NCI-H1436 (cell line): Measurements from ENCODE around the gene IDE.

Source experiments
- DNase-seq: peaks from one replicate; lab custom pipeline; 2025; lab: John Stamatoyannopoulos, UW

The IDE gene

GRCh38 chr10:92567952-92568600, 5.8 kb downstream of the IDE start:
- no peak for DNase-seq

DNA sequence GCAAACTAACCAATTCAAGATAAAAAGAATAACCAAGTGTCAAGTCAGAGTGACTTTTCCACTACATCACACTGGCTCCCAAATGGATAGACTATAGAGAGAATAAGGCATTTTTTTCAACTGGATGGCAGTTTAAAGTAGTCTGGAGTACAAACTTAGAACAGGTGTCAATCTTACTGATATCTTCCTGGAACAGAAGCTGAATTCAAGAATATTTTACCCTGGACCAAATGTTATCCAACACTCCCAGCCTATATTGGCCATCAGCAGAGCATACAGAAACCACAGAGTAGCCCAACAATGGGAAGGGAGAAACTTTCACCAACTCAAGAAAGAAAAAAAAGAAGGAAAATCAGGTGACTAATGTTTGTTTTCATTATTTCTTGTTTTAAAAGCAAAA, 11.5 kb downstream of the IDE start:
- DNase-seq: no peak

DNA sequence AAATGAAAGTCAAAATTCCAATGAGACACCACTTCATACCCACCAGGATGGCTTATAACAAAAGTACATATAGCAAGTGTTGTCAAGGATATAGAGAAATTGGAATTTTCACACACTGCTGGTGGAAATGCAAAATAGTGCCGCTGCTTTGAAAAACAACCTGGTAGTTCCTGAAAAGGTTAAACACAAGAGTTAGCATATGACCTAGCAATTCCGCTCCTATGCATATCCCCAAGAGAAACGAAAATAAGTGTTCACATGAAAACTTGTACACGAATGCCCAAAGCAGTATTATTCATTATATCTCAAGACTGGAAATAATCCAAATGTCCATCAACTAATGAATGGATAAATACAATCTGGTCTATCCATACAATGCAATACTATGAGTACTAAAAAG, 14.8 kb downstream of the IDE start:
- DNase-seq: no peak

GRCh38 chr10:92553959-92554358, 19.9 kb downstream of the IDE start:
- DNase-seq: no peak

- no peak for DNase-seq
Observed at GRCh38 chr10:92552310-92552709, 21.6 kb downstream of the IDE start.

GRCh38 chr10:92550924-92551323, 23.0 kb downstream of the IDE start:
- no peak for DNase-seq

- no peak for DNase-seq
Observed at GRCh38 chr10:92547676-92548075, 26.2 kb downstream of the IDE start.

- no peak for DNase-seq
Observed at GRCh38 chr10:92545556-92545955, 28.3 kb downstream of the IDE start.

- peak; percentile 48 for DNase-seq
Observed at GRCh38 chr10:92544296-92544695, 29.6 kb downstream of the IDE start.

DNA sequence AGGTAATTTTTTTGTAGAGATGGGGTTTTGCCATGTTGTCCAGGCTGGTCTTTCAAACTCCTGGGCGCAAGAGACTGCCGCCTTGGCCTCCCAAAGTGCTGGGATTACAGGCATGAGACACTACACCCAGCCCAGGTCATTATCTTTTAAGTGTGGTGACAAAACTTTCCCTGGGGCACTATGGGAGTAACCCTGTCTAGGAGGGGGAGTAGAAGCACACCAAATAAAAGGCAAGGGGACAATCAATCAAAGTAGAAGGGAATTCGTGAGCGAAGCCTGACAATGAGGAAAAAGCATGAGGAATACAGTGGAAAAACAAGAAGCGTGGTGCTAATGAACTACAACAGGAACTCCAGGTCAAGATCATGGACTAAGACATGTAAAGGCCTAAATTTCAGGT, 31.4 kb downstream of the IDE start:
- DNase-seq: no peak

- no peak for DNase-seq
Observed at GRCh38 chr10:92541583-92541982, 32.3 kb downstream of the IDE start.

- DNase-seq: no peak
Observed at GRCh38 chr10:92538231-92538958, 35.5 kb downstream of the IDE start.

DNA sequence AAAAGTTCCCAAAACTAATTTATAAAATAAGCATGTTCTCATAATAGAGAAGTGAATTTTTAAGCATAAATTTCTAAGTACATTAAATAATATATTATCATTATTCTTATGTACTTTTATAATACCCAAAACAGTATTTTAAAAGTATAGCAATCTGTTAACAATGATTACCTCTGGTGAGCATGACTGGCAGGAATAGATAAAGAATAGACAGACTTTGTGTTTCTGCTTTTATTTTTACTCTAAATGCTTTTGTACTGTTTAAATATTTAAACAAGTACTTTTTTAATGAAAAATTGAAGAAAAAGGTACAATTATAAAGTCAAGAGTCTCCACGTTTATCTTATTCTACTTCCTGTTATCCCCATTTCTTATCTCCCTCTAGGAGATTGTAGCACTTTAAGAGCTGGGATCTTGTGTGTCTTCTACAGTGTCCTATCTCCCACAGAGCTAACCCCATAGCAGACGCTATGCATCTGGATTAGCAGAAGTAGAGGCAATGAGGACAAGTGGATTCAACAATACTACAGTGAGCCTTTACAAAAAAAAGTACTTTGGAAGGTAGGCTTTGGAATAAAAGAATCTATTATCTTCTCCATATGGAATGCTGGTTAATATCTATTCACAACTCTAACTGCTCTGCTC, 42.9 kb downstream of the IDE start:
- DNase-seq: no peak

- DNase-seq: no peak
Observed at GRCh38 chr10:92530421-92530820, 43.5 kb downstream of the IDE start.

DNA sequence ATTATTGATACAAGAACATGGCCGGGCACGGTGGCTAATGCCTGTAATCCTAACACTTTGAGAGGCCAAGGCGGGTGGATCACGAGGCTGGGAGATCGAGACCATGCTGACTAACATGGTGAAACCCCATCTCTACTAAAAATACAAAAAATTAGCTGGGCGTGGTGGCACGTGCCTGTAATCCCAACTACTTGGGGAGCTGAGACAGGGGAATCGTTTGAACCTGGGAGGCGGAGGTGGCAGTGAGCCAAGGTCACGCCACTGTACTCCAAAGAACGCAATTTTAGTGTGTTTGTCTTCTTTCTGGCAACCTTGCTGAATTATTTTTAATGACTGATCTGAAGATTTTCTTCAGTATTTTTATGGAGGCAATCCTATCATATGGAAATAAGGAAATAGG, 46.2 kb downstream of the IDE start:
- DNase-seq: no peak

- no peak for DNase-seq
Observed at GRCh38 chr10:92523639-92524038, 50.3 kb downstream of the IDE start.

DNA sequence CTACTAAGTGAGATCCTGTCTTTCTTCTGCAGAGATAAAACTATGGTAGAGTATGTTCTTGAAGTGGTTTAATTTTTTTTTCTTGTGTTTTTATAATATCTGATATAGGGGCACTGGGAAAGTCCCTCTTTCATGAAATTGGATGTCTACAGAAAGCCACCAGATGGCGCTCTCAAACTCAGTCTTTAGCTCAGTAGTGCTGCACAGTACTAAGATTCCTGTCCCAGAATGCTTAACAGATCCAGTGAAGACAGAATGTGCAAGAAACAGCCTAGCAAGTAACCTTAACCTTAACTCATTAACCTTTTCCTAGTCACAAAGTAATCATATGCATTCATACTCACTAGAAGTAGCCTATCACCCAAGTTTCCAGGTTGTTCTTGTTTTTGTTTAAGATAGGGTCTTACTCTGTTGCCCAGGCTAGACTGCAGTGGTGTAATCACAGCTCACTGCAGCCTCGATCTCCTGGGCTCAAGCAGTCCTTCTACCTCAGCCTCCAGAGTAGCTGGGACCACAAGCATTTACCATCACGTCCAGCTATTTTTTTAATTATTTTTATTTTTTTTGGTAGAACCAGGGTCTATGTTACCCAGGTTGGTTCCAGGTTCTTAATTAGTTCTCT, 56.7 kb downstream of the IDE start:
- peak; percentile 78 for DNase-seq

DNA sequence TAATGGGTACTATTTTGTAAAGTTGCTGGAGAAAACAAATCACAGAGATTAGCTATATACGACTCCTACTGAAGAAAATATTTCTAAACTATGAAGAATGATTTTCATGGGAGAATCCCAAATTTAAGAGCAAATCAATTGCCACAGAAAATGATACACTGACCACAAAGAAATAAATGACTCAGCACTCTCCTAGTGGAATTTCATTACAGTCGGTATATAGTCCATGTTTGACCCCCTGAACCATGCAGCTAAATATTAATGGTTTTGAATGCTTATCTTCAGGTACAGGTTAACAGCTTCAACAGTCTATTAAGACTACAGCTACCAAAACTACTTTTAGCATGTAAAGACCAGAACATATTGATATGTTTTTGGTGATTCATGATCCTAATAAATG, 65.0 kb downstream of the IDE start:
- no peak for DNase-seq

- no peak for DNase-seq
Observed at GRCh38 chr10:92506336-92506735, 67.6 kb downstream of the IDE start.

DNA sequence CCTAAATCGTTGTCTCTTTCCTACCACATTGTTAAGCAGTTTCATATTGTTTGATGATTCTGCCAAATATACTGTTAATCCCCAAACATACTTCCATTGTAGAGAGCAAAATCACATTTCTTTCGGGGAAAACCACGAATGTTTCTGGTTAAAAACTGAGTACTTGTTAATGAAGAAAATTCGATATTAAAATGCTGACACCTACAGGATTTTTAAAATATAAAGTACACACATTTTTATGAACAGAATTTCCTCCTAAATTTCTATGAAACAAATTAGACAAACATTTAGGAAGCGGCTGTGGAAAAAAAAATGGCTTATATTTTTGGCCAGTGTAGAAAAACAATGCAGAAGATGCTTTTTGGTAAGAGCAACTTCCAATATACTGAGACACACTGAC, 68.8 kb downstream of the IDE start:
- no peak for DNase-seq

GRCh38 chr10:92502296-92502808, 71.5 kb downstream of the IDE start:
- DNase-seq: no peak

DNA sequence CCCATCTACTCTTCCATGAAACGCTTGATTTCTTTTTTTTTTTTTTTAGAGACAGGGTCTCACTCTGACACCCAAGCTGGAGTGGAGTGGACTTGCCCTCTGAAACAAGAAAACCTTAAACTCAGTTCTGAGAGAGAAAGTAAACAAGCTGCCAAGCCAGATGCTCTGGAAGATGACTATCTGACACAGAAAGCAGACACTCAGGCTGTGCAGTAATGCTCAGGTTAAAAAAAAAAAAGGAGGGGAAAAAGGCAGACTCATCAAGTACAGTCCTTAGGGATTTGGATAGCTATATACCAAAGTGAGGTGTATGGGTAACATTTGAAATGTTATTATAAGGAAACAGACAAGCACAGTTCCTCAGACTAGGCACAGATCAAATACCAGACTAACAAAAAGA, 80.5 kb downstream of the IDE start:
- no peak for DNase-seq

DNA sequence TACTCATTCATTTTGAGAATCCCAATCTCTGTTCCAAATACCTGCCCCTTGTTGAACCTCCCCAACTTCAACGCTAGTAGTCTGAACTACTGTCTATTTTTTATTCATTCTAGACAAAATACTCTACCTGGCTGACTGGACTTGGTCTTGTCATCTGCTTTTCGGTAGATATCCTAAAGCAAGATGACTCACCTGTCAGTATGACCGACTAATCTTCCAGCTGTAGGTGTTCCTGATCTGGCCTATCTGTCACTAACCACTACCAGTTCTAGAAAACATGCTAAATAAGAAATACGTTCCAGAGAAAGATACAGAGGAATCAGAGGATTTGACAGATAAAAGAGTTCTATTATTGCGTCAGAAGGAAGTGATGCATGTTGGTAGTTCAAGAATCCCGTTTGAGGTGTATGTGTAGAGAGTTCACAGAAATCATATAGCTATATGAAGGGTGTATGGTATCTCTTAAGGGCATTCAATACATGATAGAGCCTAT, 81.1 kb downstream of the IDE start:
- DNase-seq: no peak
